ENCODE results near the gene LCE1A. TPM values are rescaled to one million over a fixed set of nuclear protein-coding genes. Genes with fewer than 3 reads are reported as not detected.

Gene LCE1A
- total and polyA plus RNA-seq, 2 of the 8 experiments (the other 6 are each of a cell fraction or from before 2014, with no cell fraction given), result not detected

DNA sequence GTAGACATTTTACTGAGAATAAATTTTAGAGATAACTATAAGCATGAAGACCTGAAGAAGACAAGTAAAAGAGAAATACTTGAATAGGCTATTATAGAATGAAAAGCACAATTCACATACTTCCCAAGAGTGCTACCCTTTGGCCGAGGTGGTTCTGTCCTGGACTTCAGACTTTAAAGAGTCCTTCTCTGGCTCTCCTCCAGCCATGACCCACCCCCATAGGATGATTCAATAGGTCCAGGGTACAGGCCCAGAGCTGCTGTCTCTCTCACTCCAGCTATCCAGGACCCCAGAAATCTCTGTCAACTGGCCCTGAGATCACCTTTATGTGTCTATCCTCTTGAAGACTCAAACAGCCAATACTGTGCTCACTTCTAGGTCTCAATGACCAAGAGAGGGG, 49.6 kb downstream of the LCE1A start:
- no peak overlapping the region for H2AFZ ChIP-seq (ENCODE audit: low read length)
- H3K14ac ChIP-seq (ENCODE audit: insufficient read length), result no peak overlapping the region
- H4K5ac ChIP-seq (ENCODE audit: insufficient read length, low read depth, low read length), result no peak overlapping the region
- H2AK5ac ChIP-seq (ENCODE audit: low read depth, low read length), result no peak overlapping the region
- no peak overlapping the region for H4K8ac ChIP-seq (ENCODE audit: extremely low read depth, insufficient read depth, low read length)
- no peak for DNase-seq (ENCODE audit: low read depth in 1 of 2, low spot score in 2 of 2)
- no peaks in the 10 kb centered on the region; a peak in 1 of 4 replicates for H3K9me3 ChIP-seq (ENCODE audit: insufficient read depth in 2 of 2, low read depth in 1 of 2, low read length in 1 of 2)
- H3K79me1 ChIP-seq (ENCODE audit: low read depth, low read length), result no peaks in the 10 kb centered on the region
- H3K27ac ChIP-seq (ENCODE audit: low read depth, low read length), result no peak overlapping the region
- no peak overlapping the region for H2BK120ac ChIP-seq (replicated peaks; ENCODE audit: low read depth, low read length)
- 84% methylated on average over 1 of the region's 1 CpG; no CpG with 5 or more reads in 1 of the 2 experiments for WGBS, 2 experiments (ENCODE audit: extremely low coverage in 1 of 2, insufficient coverage in 1 of 2, insufficient read length in 1 of 2, insufficient replicate concordance in 2 of 2, low coverage in 1 of 2, low lambda C conversion rate in 2 of 2, missing lambda C conversion rate in 1 of 2)
- H3K4me3 ChIP-seq (ENCODE audit: extremely low read depth in 1 of 4, insufficient read depth in 2 of 4, low read depth in 3 of 4, low read length in 4 of 4), result no peak overlapping the region
- H3K4ac ChIP-seq (replicated peaks; ENCODE audit: insufficient read length, low read depth, low read length), result no peak overlapping the region
- H3K4me1 ChIP-seq (replicated peaks in 1 of 4; ENCODE audit: control insufficient read depth in 3 of 4, insufficient read depth in 4 of 4, low read length in 3 of 4), result no peaks in the 10 kb centered on the region
- ChIA-PET CTCF (ENCODE audit: partially characterized antibody) (interaction anchor here (1.2 to 9.0 kb wide), 2 partner anchors 315 to 337 kb away, joined by 3 to 200 read pairs; no protein-coding TSS in a partner anchor), POLR2A (ENCODE audit: partially characterized antibody) (no interaction called here)
- H3K36me3 ChIP-seq (ENCODE audit: control insufficient read depth in 2 of 4, insufficient read depth in 4 of 4, low read length in 3 of 4), result no peaks in the 10 kb centered on the region
- H3K27me3 ChIP-seq (replicated peaks in 1 of 4; ENCODE audit: control insufficient read depth in 3 of 4, extremely low read depth in 1 of 4, insufficient read depth in 3 of 4, low read length in 3 of 4), result no peaks in the 10 kb centered on the region
- H3K18ac ChIP-seq (ENCODE audit: extremely low read depth, low read length), result no peak overlapping the region
- H3K9ac ChIP-seq (replicated peaks in 1 of 4; ENCODE audit: extremely low read depth in 1 of 4, low read depth in 3 of 4, low read length in 3 of 4), result no peak overlapping the region
- no peak overlapping the region for H2BK20ac ChIP-seq (ENCODE audit: low read length)
- no peak for FAIRE-seq
- H4K91ac ChIP-seq (replicated peaks; ENCODE audit: insufficient read length, low read length), result no peak overlapping the region
- H3K79me2 ChIP-seq (ENCODE audit: control insufficient read depth in 1 of 2, insufficient read depth in 2 of 2, low read length in 2 of 2), result no peaks in the 10 kb centered on the region
- no peak overlapping the region for H3K4me2 ChIP-seq (ENCODE audit: insufficient read depth in 1 of 2, low read depth in 2 of 2, low read length in 2 of 2)
- no peaks in the 10 kb centered on the region for H3K23me2 ChIP-seq (ENCODE audit: low read depth, low read length)
- no peak overlapping the region for H2BK15ac ChIP-seq (ENCODE audit: low read length)
- H2BK5ac ChIP-seq (ENCODE audit: low read depth, low read length), result no peak overlapping the region
- no peak overlapping the region for H3K23ac ChIP-seq (ENCODE audit: insufficient read length)
- no peak overlapping the region for H2BK12ac ChIP-seq (ENCODE audit: low read depth, low read length)
- no peaks in the 10 kb centered on the region for H4K20me1 ChIP-seq (replicated peaks in 1 of 2; ENCODE audit: control insufficient read depth in 1 of 2, insufficient read depth in 2 of 2, low read length in 2 of 2)
- no peak overlapping the region for H3K56ac ChIP-seq (replicated peaks; ENCODE audit: insufficient read length, low read depth, low read length)
- TF ChIP-seq ASH2L (IDR thresholded peaks at IDR 0.05; ENCODE audit: low read length) (no peak), SIRT6 (IDR thresholded peaks at IDR 0.05; ENCODE audit: low read length) (no peak), SP2 (IDR thresholded peaks at IDR 0.05; ENCODE audit: low read length) (no peak), POLR2A (IDR thresholded peaks at IDR 0.05; ENCODE audit: control extremely low read depth in 1 of 2, low read depth in 2 of 2, low read length in 2 of 2) (no peak), TCF12 (IDR thresholded peaks at IDR 0.05; ENCODE audit: low read depth, low read length) (no peak), SP4 (IDR thresholded peaks at IDR 0.05; ENCODE audit: low read length) (no peak), CREB1 (IDR thresholded peaks at IDR 0.05) (no peak), JUND (IDR thresholded peaks at IDR 0.05; ENCODE audit: low read length) (no peak), KDM4A (IDR thresholded peaks at IDR 0.05; ENCODE audit: low read depth, low read length, severe bottlenecking) (no peak), SUZ12 (IDR thresholded peaks at IDR 0.05; ENCODE audit: low read length) (no peak), YY1 (IDR thresholded peaks at IDR 0.05; ENCODE audit: low read depth, low read length) (no peak), RXRA (IDR thresholded peaks at IDR 0.05; ENCODE audit: insufficient read depth, low read depth, low read length) (no peak), RBBP5 (IDR thresholded peaks at IDR 0.05; ENCODE audit: borderline replicate concordance, low read depth, low read length) (no peak)
- TF ChIP-seq, protein P1, sequence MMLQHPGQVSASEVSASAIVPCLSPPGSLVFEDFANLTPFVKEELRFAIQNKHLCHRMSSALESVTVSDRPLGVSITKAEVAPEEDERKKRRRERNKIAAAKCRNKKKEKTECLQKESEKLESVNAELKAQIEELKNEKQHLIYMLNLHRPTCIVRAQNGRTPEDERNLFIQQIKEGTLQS (IDR thresholded peaks at IDR 0.05; ENCODE audit: insufficient read depth, low read depth, low read length), result no peak
- TF ChIP-seq, protein P2, sequence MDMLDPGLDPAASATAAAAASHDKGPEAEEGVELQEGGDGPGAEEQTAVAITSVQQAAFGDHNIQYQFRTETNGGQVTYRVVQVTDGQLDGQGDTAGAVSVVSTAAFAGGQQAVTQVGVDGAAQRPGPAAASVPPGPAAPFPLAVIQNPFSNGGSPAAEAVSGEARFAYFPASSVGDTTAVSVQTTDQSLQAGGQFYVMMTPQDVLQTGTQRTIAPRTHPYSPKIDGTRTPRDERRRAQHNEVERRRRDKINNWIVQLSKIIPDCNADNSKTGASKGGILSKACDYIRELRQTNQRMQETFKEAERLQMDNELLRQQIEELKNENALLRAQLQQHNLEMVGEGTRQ (IDR thresholded peaks at IDR 0.05; ENCODE audit: low read length), result no peak
